H1 (cell line): Measurements from ENCODE around the gene ARHGAP18. TPM values are rescaled to one million over a fixed set of nuclear protein-coding genes. Genes with fewer than 3 reads are reported as not detected.

Source experiments
- CTCF ChIA-PET: fragments of 300-600 bp; sonication (Branson Sonifier 250); formaldehyde crosslinking; loops from one replicate; lab custom pipeline; 2021; ENCODE audit not compliant: partially characterized antibody; lab: Charles Lee
- POLR2A ChIA-PET: fragments of 300-600 bp; sonication (Branson Sonifier 250); formaldehyde crosslinking; loops from one replicate; lab custom pipeline; 2021; ENCODE audit warnings: inconsistent platforms; ENCODE audit not compliant: partially characterized antibody; lab: Charles Lee
- DNase-seq, 2 experiments: peaks; one replicate each; pipeline versions ENCODE4 v3.0.0 to v3.0.0-alpha.2; 2010 to 2022; ENCODE audit warnings: low spot score in 2 of 2, low read depth in 1 of 2, mixed read lengths in 1 of 2
- FAIRE-seq: peaks from 2 replicates; lab custom pipeline; 2011; peaks lifted over from hg19 to GRCh38; lab: Jason Lieb, UNC
- H2AFZ ChIP-seq: 2 replicates; pipeline ENCODE4 v1.8.1; 2012; ENCODE audit warnings: low read length, inconsistent platforms
- H2AK5ac ChIP-seq: 2 replicates; pipeline ENCODE4 v1.6.1; 2013; ENCODE audit warnings: low read depth, low read length
- H2BK120ac ChIP-seq: replicated peaks from 2 replicates; pipeline ENCODE3; 2013; ENCODE audit warnings: low read depth, low read length, inconsistent platforms
- H2BK12ac ChIP-seq: 2 replicates; pipeline ENCODE4 v1.6.1; 2013; ENCODE audit warnings: low read depth, low read length
- H2BK15ac ChIP-seq: 2 replicates; pipeline ENCODE4 v1.6.1; 2013; ENCODE audit warnings: low read length
- H2BK20ac ChIP-seq: 2 replicates; pipeline ENCODE4 v1.6.1; 2013; ENCODE audit warnings: low read length
- H2BK5ac ChIP-seq: 2 replicates; pipeline ENCODE4 v1.6.1; 2013; ENCODE audit warnings: low read depth, low read length
- H3K14ac ChIP-seq: 2 replicates; pipeline ENCODE4 v1.6.1; 2013; ENCODE audit warnings: inconsistent platforms; ENCODE audit not compliant: insufficient read length
- H3K18ac ChIP-seq: 2 replicates; pipeline ENCODE4 v1.6.1; 2013; ENCODE audit warnings: low read length; ENCODE audit errors: extremely low read depth
- H3K23ac ChIP-seq: 2 replicates; pipeline ENCODE4 v1.6.1; 2013; ENCODE audit warnings: inconsistent platforms; ENCODE audit not compliant: insufficient read length
- H3K23me2 ChIP-seq: 2 replicates; pipeline ENCODE4 v1.6.1; 2013; ENCODE audit warnings: low read depth, low read length
- H3K27ac ChIP-seq: 2 replicates; pipeline ENCODE4 v1.6.1; 2011; ENCODE audit warnings: low read depth, low read length, inconsistent platforms
- H3K27me3 ChIP-seq, 4 experiments: replicated peaks in 1 of 4; 1 replicate in 1 of 4; 2 replicates in 3 of 4; pipeline versions ENCODE4 v1.6.1 to v1.8.1; 2011 to 2013; ENCODE audit warnings: low read length in 3 of 4, mild to moderate bottlenecking in 3 of 4, inconsistent platforms in 2 of 4, mixed read lengths in 2 of 4, moderate library complexity in 1 of 4; ENCODE audit not compliant: control insufficient read depth in 3 of 4, insufficient read depth in 3 of 4; ENCODE audit errors: extremely low read depth in 1 of 4
- H3K36me3 ChIP-seq, 4 experiments: 2 replicates each; pipeline versions ENCODE4 v1.6.1 to v1.8.1; 2011 to 2013; ENCODE audit warnings: mild to moderate bottlenecking in 4 of 4, low read length in 3 of 4, moderate library complexity in 2 of 4, control low read depth in 1 of 4, inconsistent platforms in 1 of 4; ENCODE audit not compliant: insufficient read depth in 4 of 4, control insufficient read depth in 2 of 4
- H3K4ac ChIP-seq: replicated peaks from 2 replicates; pipeline ENCODE3; 2013; ENCODE audit warnings: low read length, low read depth, mixed read lengths, inconsistent platforms; ENCODE audit not compliant: insufficient read length
- H3K4me1 ChIP-seq, 4 experiments: replicated peaks in 1 of 4; 1 replicate in 1 of 4; 2 replicates in 3 of 4; pipeline versions ENCODE4 v1.6.1 to v1.8.1; 2011 to 2013; ENCODE audit warnings: low read length in 3 of 4, inconsistent platforms in 2 of 4, mixed read lengths in 1 of 4; ENCODE audit not compliant: insufficient read depth in 4 of 4, control insufficient read depth in 3 of 4
- H3K4me2 ChIP-seq, 2 experiments: 2 replicates each; pipeline versions ENCODE4 v1.6.1 to v1.8.1; 2011 to 2013; ENCODE audit warnings: low read depth in 2 of 2, low read length in 2 of 2, control low read depth in 1 of 2, inconsistent platforms in 1 of 2, mild to moderate bottlenecking in 1 of 2; ENCODE audit not compliant: insufficient read depth in 1 of 2
- H3K4me3 ChIP-seq, 4 experiments: fragments of 200-600, 300-600 bp in 1 of 4; sonication (generic), shearing (Covaris generic), sonication (Bioruptor Twin) in 1 of 4; 2 replicates each; pipeline versions ENCODE4 v1.5.1 to v1.8.1; 2011 to 2016; ENCODE audit warnings: low read length in 4 of 4, low read depth in 3 of 4, control low read depth in 2 of 4, inconsistent platforms in 2 of 4, mild to moderate bottlenecking in 2 of 4, mixed read lengths in 1 of 4, moderate library complexity in 1 of 4; ENCODE audit not compliant: insufficient read depth in 2 of 4; ENCODE audit errors: extremely low read depth in 1 of 4
- H3K56ac ChIP-seq: replicated peaks from 2 replicates; pipeline ENCODE3; 2013; ENCODE audit warnings: low read depth, mild to moderate bottlenecking, mixed read lengths, low read length, inconsistent platforms; ENCODE audit not compliant: insufficient read length
- H3K79me1 ChIP-seq: 2 replicates; pipeline ENCODE4 v1.6.1; 2013; ENCODE audit warnings: low read depth, low read length, control low read depth
- H3K79me2 ChIP-seq, 2 experiments: 2 replicates each; pipeline versions ENCODE4 v1.6.1 to v1.8.1; 2012 to 2013; ENCODE audit warnings: low read length in 2 of 2, mild to moderate bottlenecking in 2 of 2, inconsistent platforms in 1 of 2; ENCODE audit not compliant: insufficient read depth in 2 of 2, control insufficient read depth in 1 of 2
- H3K9ac ChIP-seq, 4 experiments: replicated peaks in 1 of 4; 1 replicate in 1 of 4; 2 replicates in 3 of 4; pipeline versions ENCODE4 v1.6.1 to v1.8.1; 2011 to 2013; ENCODE audit warnings: low read depth in 3 of 4, low read length in 3 of 4, control low read depth in 2 of 4, mild to moderate bottlenecking in 2 of 4, moderate library complexity in 2 of 4, inconsistent platforms in 1 of 4; ENCODE audit errors: extremely low read depth in 1 of 4
- H3K9me3 ChIP-seq, 2 experiments: 2 replicates each; pipeline versions ENCODE4 v1.6.1 to v1.8.1; 2012 to 2013; ENCODE audit warnings: mild to moderate bottlenecking in 2 of 2, moderate library complexity in 2 of 2, control low read depth in 1 of 2, inconsistent platforms in 1 of 2, low read depth in 1 of 2, low read length in 1 of 2, mixed read lengths in 1 of 2; ENCODE audit not compliant: insufficient read depth in 2 of 2
- H4K20me1 ChIP-seq, 2 experiments: replicated peaks in 1 of 2; 2 replicates each; pipeline versions ENCODE3 to v1.8.1; 2011 to 2013; ENCODE audit warnings: inconsistent platforms in 2 of 2, low read length in 2 of 2, mild to moderate bottlenecking in 1 of 2; ENCODE audit not compliant: insufficient read depth in 2 of 2, control insufficient read depth in 1 of 2
- H4K5ac ChIP-seq: 2 replicates; pipeline ENCODE4 v1.6.1; 2013; ENCODE audit warnings: low read length, low read depth, mixed read lengths, inconsistent platforms; ENCODE audit not compliant: insufficient read length
- H4K8ac ChIP-seq: 2 replicates; pipeline ENCODE4 v1.8.0; 2013; ENCODE audit warnings: mild to moderate bottlenecking, moderate library complexity, low read length, inconsistent platforms; ENCODE audit not compliant: insufficient read depth; ENCODE audit errors: extremely low read depth
- H4K91ac ChIP-seq: replicated peaks from 2 replicates; pipeline ENCODE3; 2013; ENCODE audit warnings: low read length, mixed read lengths, inconsistent platforms; ENCODE audit not compliant: insufficient read length
- CEBPB ChIP-seq: IDR thresholded peaks from 2 replicates; pipeline ENCODE4 v1.6.1; 2012; ENCODE audit warnings: low read depth, low read length
- FOSL1 ChIP-seq: IDR thresholded peaks from 2 replicates; pipeline ENCODE4 v1.6.1; 2011; ENCODE audit warnings: mild to moderate bottlenecking, low read depth, low read length, moderate library complexity; ENCODE audit not compliant: insufficient read depth
- GABPA ChIP-seq: IDR thresholded peaks from 2 replicates; pipeline ENCODE4 v1.6.1; 2011; ENCODE audit warnings: mild to moderate bottlenecking, low read length, moderate library complexity, borderline replicate concordance; ENCODE audit not compliant: insufficient read depth
- SP4 ChIP-seq: IDR thresholded peaks from 2 replicates; pipeline ENCODE4 v1.6.1; 2012; ENCODE audit warnings: low read length, inconsistent platforms
- SUZ12 ChIP-seq: fragments of 200-600 bp; sonication (generic); IDR thresholded peaks from 2 replicates; pipeline ENCODE4 v1.6.1; 2012; ENCODE audit warnings: mild to moderate bottlenecking, inconsistent platforms, low read length, moderate library complexity, mixed read lengths
- WGBS, 2 experiments: shearing (Covaris generic) in 1 of 2; methylation state at CpG; one replicate each; pipeline versions ENCODE4 v1.1.6 to v1.1.7; 2013 to 2015; ENCODE audit warnings: low lambda C conversion rate in 2 of 2, mixed read lengths in 2 of 2, inconsistent platforms in 1 of 2, low coverage in 1 of 2, missing lambda C conversion rate in 1 of 2; ENCODE audit not compliant: insufficient replicate concordance in 2 of 2, insufficient coverage in 1 of 2, insufficient read length in 1 of 2; ENCODE audit errors: extremely low coverage in 1 of 2, missing lambda C conversion rate in 1 of 2; 5-methylcytosine and 5-hydroxymethylcytosine counted together
- polyA plus RNA-seq, 7 experiments: library from polyadenylated mRNA; depleted of rRNA in 3 of 7; stranded (reverse) in 5 of 7; unstranded in 2 of 7; fragments of >200 nt in 5 of 7; fragments of 200-250 nt in 2 of 7; gene quantifications; 1 replicate in 5 of 7; 2 replicates in 1 of 7; 4 replicates in 1 of 7; pipeline versions ENCODE4 v1.2.1 to v1.2.3, GENCODE V29; 2011 to 2013; ENCODE audit warnings: missing spikeins in 2 of 7, mixed read lengths in 2 of 7
- total RNA-seq: library from RNA; stranded (reverse); fragmentation: NEBNext Ultra II Directional; extraction: Animal tissue kit (Norgen Biotek cat#: 25700); gene quantifications from 2 replicates; pipeline ENCODE4 v1.2.1, GENCODE V29; 2021

ARHGAP18 gene
- total and polyA plus RNA-seq, 2 of the 8 experiments (the other 6 are each of a cell fraction or from before 2014, with no cell fraction given): 0.83 to 4.5 TPM

GRCh38 chr6:129604321-129604720 lies 105.7 kb downstream of the ARHGAP18 start:
- Histone ChIP-seq H3K4me2 (no peak overlapping the region), H3K27me3 (no peaks in the 10 kb centered on the region), H2BK20ac (no peak overlapping the region), H3K4me1 (peaks cover 0 to 3% (median 0%) of the 10 kb centered on the region in 4 experiments; a peak in 2 of 7 replicates), H3K18ac (no peak overlapping the region), H3K9me3 (no peaks in the 10 kb centered on the region), H3K14ac (no peak overlapping the region), H2AK5ac (no peak overlapping the region), H3K4ac (no peak overlapping the region), H3K56ac (no peak overlapping the region), H3K79me2 (no peaks in the 10 kb centered on the region), H2BK12ac (no peak overlapping the region), H3K23ac (no peak overlapping the region), H2BK15ac (no peak overlapping the region), H2BK5ac (no peak overlapping the region), H2BK120ac (no peak overlapping the region), H4K91ac (no peak overlapping the region), H3K9ac (no peak overlapping the region), H3K4me3 (no peak overlapping the region), H4K8ac (no peak overlapping the region), H2AFZ (no peak overlapping the region), H3K36me3 (no peaks in the 10 kb centered on the region), H4K5ac (no peak overlapping the region), H4K20me1 (no peaks in the 10 kb centered on the region), H3K23me2 (no peaks in the 10 kb centered on the region), H3K27ac (no peak overlapping the region), H3K79me1 (no peaks in the 10 kb centered on the region)
- ChIA-PET POLR2A (no interaction called here), CTCF (interaction anchor here (0.8 to 3.1 kb wide), 6 partner anchors 10 to 171 kb away, joined by 3 to 8 read pairs (median 4); no protein-coding TSS in a partner anchor)
- no peak for FAIRE-seq
- TF ChIP-seq GABPA (no peak), SP4 (no peak), FOSL1 (no peak), SUZ12 (no peak), CEBPB (no peak)
- WGBS, 2 experiments: 92% methylated on average over 4 of the region's 4 CpGs; no CpG with 5 or more reads in 1 of the 2 experiments
- no peak for DNase-seq
